SK-N-SH (cell line): ENCODE measurements around the gene MACROH2A2.

Experiments used
- ELF1 ChIP-seq: IDR thresholded peaks from 2 replicates; pipeline ENCODE4 v1.4.0; 2012
- EP300 ChIP-seq, 2 experiments: IDR thresholded peaks; 2 replicates each; pipeline versions ENCODE4 v1.4.0 to v1.6.1; 2012; ENCODE audit warnings: borderline replicate concordance in 1 of 2, low read depth in 1 of 2, low read length in 1 of 2
- MEF2A ChIP-seq: IDR thresholded peaks from 2 replicates; pipeline ENCODE4 v1.4.0; 2012; ENCODE audit warnings: low read depth, borderline replicate concordance
- MXI1 ChIP-seq: IDR thresholded peaks from 2 replicates; pipeline ENCODE4 v1.6.1; 2012; ENCODE audit warnings: mild to moderate bottlenecking, low read depth, low read length, improper control_type of control experiment
- NRF1 ChIP-seq: IDR thresholded peaks from 2 replicates; pipeline ENCODE4 v1.6.1; 2012; ENCODE audit warnings: low read depth, mild to moderate bottlenecking, low read length
- POLR2AphosphoS5 ChIP-seq: IDR thresholded peaks from 2 replicates; pipeline ENCODE4 v1.6.1; 2012; ENCODE audit warnings: low read depth, low read length
- RAD21 ChIP-seq: IDR thresholded peaks from 2 replicates; pipeline ENCODE4 v1.6.1; 2012; ENCODE audit warnings: mild to moderate bottlenecking, low read length
- RFX5 ChIP-seq: IDR thresholded peaks from 2 replicates; pipeline ENCODE4 v1.6.1; 2012; ENCODE audit warnings: mild to moderate bottlenecking, improper control_type of control experiment, low read length
- SIN3A ChIP-seq: IDR thresholded peaks from 2 replicates; pipeline ENCODE4 v1.6.1; 2012; ENCODE audit warnings: low read depth, mild to moderate bottlenecking, low read length, moderate library complexity, borderline replicate concordance
- YY1 ChIP-seq: IDR thresholded peaks from 2 replicates; pipeline ENCODE4 v1.4.0; 2012; ENCODE audit warnings: low read depth, mild to moderate bottlenecking
- TF ChIP-seq, protein P1 (sequence below): fragments of 200-600 bp; sonication (generic); IDR thresholded peaks from 2 replicates; pipeline ENCODE4 v1.6.1; 2017; ENCODE audit warnings: antibody characterized with exemption, mild to moderate bottlenecking, moderate library complexity
- TF ChIP-seq, protein P2 (sequence below): IDR thresholded peaks from 2 replicates; pipeline ENCODE4 v1.6.1; 2012; ENCODE audit warnings: mild to moderate bottlenecking, low read depth, low read length, moderate library complexity
- TF ChIP-seq, protein P3 (sequence below): IDR thresholded peaks from 2 replicates; pipeline ENCODE4 v1.4.0; 2012; ENCODE audit warnings: low read depth, borderline replicate concordance
- TF ChIP-seq, protein P4 (sequence below): IDR thresholded peaks from 2 replicates; pipeline ENCODE4; 2012

DNA sequence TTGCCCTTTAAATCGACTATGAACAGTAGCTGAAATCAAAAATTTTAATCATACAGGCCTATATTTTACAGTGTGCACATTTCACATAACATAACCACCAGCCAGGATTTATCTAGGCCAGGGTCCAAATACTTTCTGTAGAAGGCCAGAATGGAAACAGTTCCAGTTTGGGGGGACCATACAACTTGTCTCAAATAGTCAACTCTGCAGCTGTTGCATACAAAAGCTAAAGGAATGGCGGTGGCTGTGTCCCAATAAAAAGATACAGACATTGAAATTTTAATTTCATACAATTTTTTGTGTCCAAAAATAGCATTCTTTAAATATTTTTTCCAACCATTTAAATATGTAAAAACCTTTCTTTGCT lies 94.6 kb downstream of the MACROH2A2 start:
- TF ChIP-seq, protein P1, sequence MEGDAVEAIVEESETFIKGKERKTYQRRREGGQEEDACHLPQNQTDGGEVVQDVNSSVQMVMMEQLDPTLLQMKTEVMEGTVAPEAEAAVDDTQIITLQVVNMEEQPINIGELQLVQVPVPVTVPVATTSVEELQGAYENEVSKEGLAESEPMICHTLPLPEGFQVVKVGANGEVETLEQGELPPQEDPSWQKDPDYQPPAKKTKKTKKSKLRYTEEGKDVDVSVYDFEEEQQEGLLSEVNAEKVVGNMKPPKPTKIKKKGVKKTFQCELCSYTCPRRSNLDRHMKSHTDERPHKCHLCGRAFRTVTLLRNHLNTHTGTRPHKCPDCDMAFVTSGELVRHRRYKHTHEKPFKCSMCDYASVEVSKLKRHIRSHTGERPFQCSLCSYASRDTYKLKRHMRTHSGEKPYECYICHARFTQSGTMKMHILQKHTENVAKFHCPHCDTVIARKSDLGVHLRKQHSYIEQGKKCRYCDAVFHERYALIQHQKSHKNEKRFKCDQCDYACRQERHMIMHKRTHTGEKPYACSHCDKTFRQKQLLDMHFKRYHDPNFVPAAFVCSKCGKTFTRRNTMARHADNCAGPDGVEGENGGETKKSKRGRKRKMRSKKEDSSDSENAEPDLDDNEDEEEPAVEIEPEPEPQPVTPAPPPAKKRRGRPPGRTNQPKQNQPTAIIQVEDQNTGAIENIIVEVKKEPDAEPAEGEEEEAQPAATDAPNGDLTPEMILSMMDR: no peak; the same call in 1 of the 2 replicates
- no peak for TF ChIP-seq POLR2AphosphoS5
- no peak for TF ChIP-seq RAD21
- TF ChIP-seq, protein P2, sequence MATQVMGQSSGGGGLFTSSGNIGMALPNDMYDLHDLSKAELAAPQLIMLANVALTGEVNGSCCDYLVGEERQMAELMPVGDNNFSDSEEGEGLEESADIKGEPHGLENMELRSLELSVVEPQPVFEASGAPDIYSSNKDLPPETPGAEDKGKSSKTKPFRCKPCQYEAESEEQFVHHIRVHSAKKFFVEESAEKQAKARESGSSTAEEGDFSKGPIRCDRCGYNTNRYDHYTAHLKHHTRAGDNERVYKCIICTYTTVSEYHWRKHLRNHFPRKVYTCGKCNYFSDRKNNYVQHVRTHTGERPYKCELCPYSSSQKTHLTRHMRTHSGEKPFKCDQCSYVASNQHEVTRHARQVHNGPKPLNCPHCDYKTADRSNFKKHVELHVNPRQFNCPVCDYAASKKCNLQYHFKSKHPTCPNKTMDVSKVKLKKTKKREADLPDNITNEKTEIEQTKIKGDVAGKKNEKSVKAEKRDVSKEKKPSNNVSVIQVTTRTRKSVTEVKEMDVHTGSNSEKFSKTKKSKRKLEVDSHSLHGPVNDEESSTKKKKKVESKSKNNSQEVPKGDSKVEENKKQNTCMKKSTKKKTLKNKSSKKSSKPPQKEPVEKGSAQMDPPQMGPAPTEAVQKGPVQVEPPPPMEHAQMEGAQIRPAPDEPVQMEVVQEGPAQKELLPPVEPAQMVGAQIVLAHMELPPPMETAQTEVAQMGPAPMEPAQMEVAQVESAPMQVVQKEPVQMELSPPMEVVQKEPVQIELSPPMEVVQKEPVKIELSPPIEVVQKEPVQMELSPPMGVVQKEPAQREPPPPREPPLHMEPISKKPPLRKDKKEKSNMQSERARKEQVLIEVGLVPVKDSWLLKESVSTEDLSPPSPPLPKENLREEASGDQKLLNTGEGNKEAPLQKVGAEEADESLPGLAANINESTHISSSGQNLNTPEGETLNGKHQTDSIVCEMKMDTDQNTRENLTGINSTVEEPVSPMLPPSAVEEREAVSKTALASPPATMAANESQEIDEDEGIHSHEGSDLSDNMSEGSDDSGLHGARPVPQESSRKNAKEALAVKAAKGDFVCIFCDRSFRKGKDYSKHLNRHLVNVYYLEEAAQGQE: no peak
- no peak for TF ChIP-seq MXI1
- no peak for TF ChIP-seq RFX5
- TF ChIP-seq MEF2A: no peak
- TF ChIP-seq, protein P3, sequence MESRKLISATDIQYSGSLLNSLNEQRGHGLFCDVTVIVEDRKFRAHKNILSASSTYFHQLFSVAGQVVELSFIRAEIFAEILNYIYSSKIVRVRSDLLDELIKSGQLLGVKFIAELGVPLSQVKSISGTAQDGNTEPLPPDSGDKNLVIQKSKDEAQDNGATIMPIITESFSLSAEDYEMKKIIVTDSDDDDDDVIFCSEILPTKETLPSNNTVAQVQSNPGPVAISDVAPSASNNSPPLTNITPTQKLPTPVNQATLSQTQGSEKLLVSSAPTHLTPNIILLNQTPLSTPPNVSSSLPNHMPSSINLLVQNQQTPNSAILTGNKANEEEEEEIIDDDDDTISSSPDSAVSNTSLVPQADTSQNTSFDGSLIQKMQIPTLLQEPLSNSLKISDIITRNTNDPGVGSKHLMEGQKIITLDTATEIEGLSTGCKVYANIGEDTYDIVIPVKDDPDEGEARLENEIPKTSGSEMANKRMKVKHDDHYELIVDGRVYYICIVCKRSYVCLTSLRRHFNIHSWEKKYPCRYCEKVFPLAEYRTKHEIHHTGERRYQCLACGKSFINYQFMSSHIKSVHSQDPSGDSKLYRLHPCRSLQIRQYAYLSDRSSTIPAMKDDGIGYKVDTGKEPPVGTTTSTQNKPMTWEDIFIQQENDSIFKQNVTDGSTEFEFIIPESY: no peak
- no peak for TF ChIP-seq EP300 (IDR thresholded peaks at IDR 0.05; ENCODE audit: borderline replicate concordance in 1 of 2, low read depth in 1 of 2, low read length in 1 of 2)
- TF ChIP-seq, protein P4, sequence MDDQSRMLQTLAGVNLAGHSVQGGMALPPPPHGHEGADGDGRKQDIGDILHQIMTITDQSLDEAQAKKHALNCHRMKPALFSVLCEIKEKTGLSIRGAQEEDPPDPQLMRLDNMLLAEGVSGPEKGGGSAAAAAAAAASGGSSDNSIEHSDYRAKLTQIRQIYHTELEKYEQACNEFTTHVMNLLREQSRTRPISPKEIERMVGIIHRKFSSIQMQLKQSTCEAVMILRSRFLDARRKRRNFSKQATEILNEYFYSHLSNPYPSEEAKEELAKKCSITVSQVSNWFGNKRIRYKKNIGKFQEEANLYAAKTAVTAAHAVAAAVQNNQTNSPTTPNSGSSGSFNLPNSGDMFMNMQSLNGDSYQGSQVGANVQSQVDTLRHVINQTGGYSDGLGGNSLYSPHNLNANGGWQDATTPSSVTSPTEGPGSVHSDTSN: no peak
- no peak for TF ChIP-seq SIN3A
- no peak for TF ChIP-seq YY1
- TF ChIP-seq NRF1: no peak
- no peak for TF ChIP-seq ELF1
